Measurements from ENCODE around the gene DHRSX.

The DHRSX gene

DNA sequence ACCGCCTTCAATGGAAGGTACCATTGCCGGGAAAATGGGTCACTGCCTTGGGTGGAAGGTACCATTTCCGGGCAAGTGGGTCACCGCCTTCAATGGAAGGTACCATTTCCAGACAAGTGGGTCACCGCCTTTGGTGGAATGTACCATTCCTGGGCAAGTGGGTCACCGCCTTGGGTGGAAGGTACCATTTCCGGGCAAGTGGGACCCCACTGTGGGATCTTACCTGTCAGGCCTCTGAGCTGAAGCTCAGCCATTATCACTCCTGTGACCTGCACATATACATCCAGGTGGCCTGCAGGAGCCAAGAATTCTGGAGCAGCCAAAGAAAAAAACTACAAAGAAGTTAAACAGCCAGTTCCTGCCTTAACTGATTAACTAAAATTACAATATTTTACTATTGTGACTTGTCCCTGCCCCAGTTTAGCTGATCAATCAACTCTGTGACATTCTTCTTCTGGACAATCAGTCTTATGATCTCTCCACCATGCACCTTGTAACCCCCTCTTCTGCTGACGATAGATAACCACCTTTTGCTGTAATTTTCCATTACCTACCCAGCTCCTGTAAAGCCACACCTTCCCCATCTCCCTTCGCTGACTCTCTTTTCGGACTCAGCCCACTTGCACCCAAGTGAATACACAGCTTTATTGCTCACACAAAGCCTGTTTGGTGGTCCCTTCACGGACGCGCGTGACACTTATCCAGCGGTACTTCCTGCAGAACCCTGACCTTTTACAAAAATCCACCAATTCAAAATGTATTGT, 313.2 kb downstream of the DHRSX start:
- Histone ChIP-seq H3K4me3 (ENCODE audit: low read length) (no peak overlapping the region), H3K4me1 (ENCODE audit: control insufficient read depth, insufficient read depth, low read length) (peaks cover 7% of the 10 kb centered on the region; the same call in 1 of the 2 replicates), H3K9me3 (ENCODE audit: control insufficient read depth, insufficient read depth, low read length) (no peaks in the 10 kb centered on the region), H3K27me3 (ENCODE audit: control insufficient read depth, insufficient read depth, low read length) (no peaks in the 10 kb centered on the region), H3K36me3 (ENCODE audit: control insufficient read depth, insufficient read depth, low read length) (no peaks in the 10 kb centered on the region), H3K27ac (ENCODE audit: low read length) (no peak overlapping the region)
- no peak for DNase-seq (ENCODE audit: low read depth, low spot score)
- no CpG with 5 or more reads among the region's 15 CpGs for WGBS (ENCODE audit: insufficient coverage, insufficient read length)

DNA sequence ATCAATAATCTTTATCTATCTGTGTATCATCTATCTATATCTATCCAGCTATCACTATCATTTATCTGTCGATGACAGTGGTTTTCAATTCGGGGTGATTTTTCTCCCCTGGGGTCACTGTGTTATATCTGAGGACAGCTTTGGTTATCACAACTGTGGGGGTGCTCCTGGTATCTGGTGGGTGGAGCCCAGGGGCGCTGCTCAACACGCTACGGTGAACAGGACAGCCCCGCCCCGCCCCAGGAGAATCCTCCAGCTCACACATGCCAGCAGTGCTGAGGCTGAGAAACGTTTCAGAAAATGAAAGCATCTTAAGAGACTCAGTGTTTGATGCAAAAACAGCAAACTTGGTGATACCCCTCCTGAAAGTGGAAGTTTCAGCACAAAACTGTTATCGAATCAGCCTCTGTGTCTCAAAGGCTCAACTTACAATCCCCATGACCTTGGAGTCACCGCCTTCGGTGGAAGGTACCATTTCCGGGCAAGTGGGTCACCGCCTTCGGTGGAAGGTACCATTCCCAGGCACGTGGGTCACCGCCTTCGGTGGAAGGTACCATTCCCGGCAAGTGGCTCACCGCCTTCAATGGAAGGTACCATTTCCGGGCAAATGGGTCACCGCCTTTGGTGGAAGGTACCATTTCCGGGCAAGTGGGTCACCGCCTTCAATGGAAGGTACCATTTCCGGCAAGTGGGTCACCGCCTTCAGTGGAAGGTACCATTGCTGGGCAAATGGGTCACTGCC, 315.3 kb downstream of the DHRSX start:
- H3K4me3 ChIP-seq (ENCODE audit: low read length) = no peak overlapping the region
- no peaks in the 10 kb centered on the region for H3K36me3 ChIP-seq (ENCODE audit: control insufficient read depth, insufficient read depth, low read length)
- H3K27ac ChIP-seq (ENCODE audit: low read length) = no peak overlapping the region
- no peak for DNase-seq (ENCODE audit: low read depth, low spot score)
- no CpG with 5 or more reads among the region's 25 CpGs for WGBS (ENCODE audit: insufficient coverage, insufficient read length)
- H3K27me3 ChIP-seq (ENCODE audit: control insufficient read depth, insufficient read depth, low read length) = no peaks in the 10 kb centered on the region
- peaks cover 7% of the 10 kb centered on the region; the same call in 1 of the 2 replicates for H3K4me1 ChIP-seq (ENCODE audit: control insufficient read depth, insufficient read depth, low read length)
- H3K9me3 ChIP-seq (ENCODE audit: control insufficient read depth, insufficient read depth, low read length) = no peaks in the 10 kb centered on the region

DNA sequence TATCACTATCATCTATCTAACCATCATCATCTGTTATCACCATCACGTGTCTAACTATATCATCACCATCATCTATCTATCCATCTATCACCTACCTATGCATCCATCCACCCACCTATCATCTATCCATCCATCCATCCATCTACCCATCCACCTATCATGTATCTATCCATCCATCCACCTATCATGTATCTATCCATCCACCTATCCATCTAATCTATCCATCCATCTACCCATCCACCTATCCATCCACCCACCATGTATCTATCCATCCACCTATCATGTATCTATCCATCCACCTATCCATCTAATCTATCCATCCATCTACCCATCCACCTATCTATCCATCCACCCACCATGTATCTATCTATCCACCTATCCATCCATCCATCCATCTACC, 316.7 kb downstream of the DHRSX start:
- H3K9me3 ChIP-seq (ENCODE audit: control insufficient read depth, insufficient read depth, low read length) = no peaks in the 10 kb centered on the region
- no peaks in the 10 kb centered on the region for H3K36me3 ChIP-seq (ENCODE audit: control insufficient read depth, insufficient read depth, low read length)
- no peaks in the 10 kb centered on the region for H3K27me3 ChIP-seq (ENCODE audit: control insufficient read depth, insufficient read depth, low read length)
- no peak overlapping the region for H3K4me3 ChIP-seq (ENCODE audit: low read length)
- no peak overlapping the region for H3K27ac ChIP-seq (ENCODE audit: low read length)
- no peak for DNase-seq (ENCODE audit: low read depth, low spot score)
- 100% methylated on average over 1 of the region's 1 CpG for WGBS (ENCODE audit: insufficient coverage, insufficient read length)
- H3K4me1 ChIP-seq (ENCODE audit: control insufficient read depth, insufficient read depth, low read length) = peaks cover 7% of the 10 kb centered on the region; the same call in 1 of the 2 replicates

DNA sequence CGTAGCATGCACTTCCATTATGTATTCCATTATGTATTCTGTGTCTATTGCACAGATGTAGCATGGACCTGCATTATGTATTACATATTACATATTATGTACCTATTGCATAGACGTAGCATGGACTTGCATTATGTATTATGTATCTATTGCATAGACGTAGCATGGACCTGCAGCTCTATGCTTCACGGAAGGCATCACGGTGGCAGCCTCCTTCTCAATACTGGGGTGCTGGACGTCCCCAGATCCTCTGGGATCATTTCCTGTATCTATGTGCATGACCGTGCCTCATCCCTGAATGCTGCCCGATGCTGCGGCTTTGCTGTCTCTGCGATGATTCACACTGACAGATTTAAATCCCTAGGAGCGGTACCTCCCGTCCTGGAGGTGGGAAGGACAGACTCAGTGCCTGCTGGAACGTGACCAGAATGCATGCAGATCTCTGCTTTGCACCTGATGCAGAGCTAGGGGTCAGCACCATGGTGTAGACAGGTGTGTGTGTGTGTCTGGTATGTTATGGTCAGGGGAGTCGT, 317.5 kb downstream of the DHRSX start:
- H3K27ac ChIP-seq (ENCODE audit: low read length) = peak overlapping the region; percentile 97
- H3K9me3 ChIP-seq (ENCODE audit: control insufficient read depth, insufficient read depth, low read length) = no peaks in the 10 kb centered on the region
- no peaks in the 10 kb centered on the region for H3K36me3 ChIP-seq (ENCODE audit: control insufficient read depth, insufficient read depth, low read length)
- H3K27me3 ChIP-seq (ENCODE audit: control insufficient read depth, insufficient read depth, low read length) = no peaks in the 10 kb centered on the region
- peaks cover 7% of the 10 kb centered on the region; the same call in 1 of the 2 replicates for H3K4me1 ChIP-seq (ENCODE audit: control insufficient read depth, insufficient read depth, low read length)
- WGBS (ENCODE audit: insufficient coverage, insufficient read length) = no CpG with 5 or more reads among the region's 14 CpGs
- DNase-seq (ENCODE audit: low read depth, low spot score) = no peak
- H3K4me3 ChIP-seq (ENCODE audit: low read length) = no peak overlapping the region

DNA sequence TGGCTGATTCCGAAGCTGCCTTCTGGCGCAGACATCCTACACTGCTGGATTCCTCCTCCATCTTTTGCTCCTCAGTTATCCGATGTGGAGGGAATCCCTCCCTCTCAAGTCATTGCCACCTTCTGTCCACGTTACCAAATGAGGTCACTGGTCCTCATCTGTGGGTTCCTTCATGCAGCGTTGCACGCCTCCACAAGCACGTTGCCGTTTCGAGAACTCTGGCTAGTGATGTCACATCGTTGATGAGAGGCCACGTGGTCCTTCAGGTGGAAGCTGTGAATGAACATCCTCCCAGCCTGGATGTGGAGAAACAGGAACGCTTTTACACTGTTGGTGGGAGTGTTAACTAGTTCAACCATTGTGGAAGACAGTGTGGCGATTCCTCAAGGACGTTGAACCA, 323.2 kb downstream of the DHRSX start:
- Histone ChIP-seq H3K4me3 (ENCODE audit: low read length) (no peak overlapping the region), H3K27me3 (ENCODE audit: control insufficient read depth, insufficient read depth, low read length) (no peaks in the 10 kb centered on the region), H3K27ac (ENCODE audit: low read length) (no peak overlapping the region), H3K9me3 (ENCODE audit: control insufficient read depth, insufficient read depth, low read length) (no peaks in the 10 kb centered on the region), H3K36me3 (ENCODE audit: control insufficient read depth, insufficient read depth, low read length) (no peaks in the 10 kb centered on the region), H3K4me1 (ENCODE audit: control insufficient read depth, insufficient read depth, low read length) (no peaks in the 10 kb centered on the region)
- no peak for DNase-seq (ENCODE audit: low read depth, low spot score)
- WGBS (ENCODE audit: insufficient coverage, insufficient read length) = no CpG with 5 or more reads among the region's 14 CpGs

DNA sequence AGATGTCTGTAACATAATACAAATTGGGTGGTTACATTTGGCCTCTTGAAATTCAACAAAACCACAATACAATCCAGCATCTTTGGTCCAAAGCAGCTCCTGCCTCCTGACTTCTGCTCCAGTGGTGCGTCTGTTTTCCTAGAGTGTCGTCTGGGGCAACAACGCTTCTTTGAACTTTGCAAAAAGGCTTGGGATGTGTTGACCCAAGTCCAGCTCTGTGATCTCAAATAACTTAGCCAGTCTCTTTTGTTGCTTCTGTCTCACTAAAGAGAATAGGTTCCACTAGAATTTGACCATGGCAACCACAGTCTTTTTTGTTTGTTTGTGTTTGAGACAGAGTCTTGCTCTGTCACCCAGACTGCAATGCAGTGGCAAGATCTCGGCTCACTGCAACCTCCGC, 324.0 kb downstream of the DHRSX start:
- DNase-seq (ENCODE audit: low read depth, low spot score) = no peak
- Histone ChIP-seq H3K36me3 (ENCODE audit: control insufficient read depth, insufficient read depth, low read length) (no peaks in the 10 kb centered on the region), H3K9me3 (ENCODE audit: control insufficient read depth, insufficient read depth, low read length) (no peaks in the 10 kb centered on the region), H3K27me3 (ENCODE audit: control insufficient read depth, insufficient read depth, low read length) (no peaks in the 10 kb centered on the region), H3K4me1 (ENCODE audit: control insufficient read depth, insufficient read depth, low read length) (no peaks in the 10 kb centered on the region), H3K4me3 (ENCODE audit: low read length) (no peak overlapping the region), H3K27ac (ENCODE audit: low read length) (no peak overlapping the region)
- WGBS (ENCODE audit: insufficient coverage, insufficient read length) = no CpG with 5 or more reads among the region's 5 CpGs

DNA sequence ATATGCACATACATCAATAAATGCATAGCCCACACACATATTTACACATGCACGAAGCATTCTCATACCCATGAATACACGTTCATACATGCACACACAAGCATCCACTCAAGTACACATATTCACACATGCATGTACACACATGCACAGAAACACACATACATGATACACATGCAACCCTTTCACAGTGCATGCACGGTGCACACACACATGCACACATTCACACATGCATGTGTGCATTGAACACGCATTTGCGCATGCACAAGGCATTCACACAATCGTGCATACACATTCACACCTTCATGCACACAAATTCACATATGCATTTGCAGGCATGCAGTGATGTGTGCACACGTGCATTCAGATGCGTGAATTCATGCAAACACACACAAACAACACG, 324.5 kb downstream of the DHRSX start:
- H3K27me3 ChIP-seq (ENCODE audit: control insufficient read depth, insufficient read depth, low read length) = no peaks in the 10 kb centered on the region

DNA sequence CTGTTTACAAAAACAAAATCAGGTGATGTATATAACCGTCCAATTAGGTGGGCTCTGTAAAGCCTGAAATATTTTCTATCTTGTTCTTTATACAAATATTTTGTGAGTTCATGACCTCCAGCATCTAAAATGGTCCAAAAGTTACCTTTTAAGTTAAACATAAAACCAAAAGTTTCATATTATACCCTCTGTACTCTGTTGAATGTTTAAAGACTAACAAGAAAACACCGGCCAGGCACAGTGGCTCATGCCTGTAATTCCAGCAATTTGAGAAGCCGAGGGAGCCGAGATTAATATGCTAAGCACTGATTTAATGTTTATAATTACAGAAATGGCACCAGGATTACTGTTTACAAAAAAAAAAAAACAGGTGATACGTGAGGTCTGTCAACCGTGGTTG, 328.4 kb downstream of the DHRSX start:
- no peak for DNase-seq (ENCODE audit: low read depth, low spot score)
- H3K9me3 ChIP-seq (ENCODE audit: control insufficient read depth, insufficient read depth, low read length) = no peaks in the 10 kb centered on the region
- H3K27ac ChIP-seq (ENCODE audit: low read length) = no peak overlapping the region
- no peaks in the 10 kb centered on the region for H3K36me3 ChIP-seq (ENCODE audit: control insufficient read depth, insufficient read depth, low read length)
- no peaks in the 10 kb centered on the region for H3K27me3 ChIP-seq (ENCODE audit: control insufficient read depth, insufficient read depth, low read length)
- no peak overlapping the region for H3K4me3 ChIP-seq (ENCODE audit: low read length)
- no peaks in the 10 kb centered on the region for H3K4me1 ChIP-seq (ENCODE audit: control insufficient read depth, insufficient read depth, low read length)
- no CpG with 5 or more reads among the region's 6 CpGs for WGBS (ENCODE audit: insufficient coverage, insufficient read length)

More for the DNA sequence above, 324.5 kb downstream of the DHRSX start:
- no peaks in the 10 kb centered on the region for H3K9me3 ChIP-seq (ENCODE audit: control insufficient read depth, insufficient read depth, low read length)
- WGBS (ENCODE audit: insufficient coverage, insufficient read length) = no CpG with 5 or more reads among the region's 9 CpGs
- no peaks in the 10 kb centered on the region for H3K4me1 ChIP-seq (ENCODE audit: control insufficient read depth, insufficient read depth, low read length)
- no peak for DNase-seq (ENCODE audit: low read depth, low spot score)
- no peak overlapping the region for H3K27ac ChIP-seq (ENCODE audit: low read length)
- no peak overlapping the region for H3K4me3 ChIP-seq (ENCODE audit: low read length)
- no peaks in the 10 kb centered on the region for H3K36me3 ChIP-seq (ENCODE audit: control insufficient read depth, insufficient read depth, low read length)

All from iPS DF 6.9 (cell line).